ENCODE data around the gene SH3BGRL2. TPM values are rescaled to one million over a fixed set of nuclear protein-coding genes. Genes with fewer than 3 reads are reported as not detected.

SH3BGRL2 gene
- total RNA-seq, 2 donors from 2014 or later, result 95.4 to 145 TPM

GRCh38 chr6:79666634-79667033 is 35.5 kb downstream of the SH3BGRL2 start:
- Histone ChIP-seq H3K9me3 (no peaks in the 10 kb centered on the region), H3K27ac (no peak overlapping the region), H3K9ac (ENCODE audit: low read depth in 2 of 2, low read length in 2 of 2) (no peak overlapping the region), H3K4me1 (no peaks in the 10 kb centered on the region), H3K27me3 (no peaks in the 10 kb centered on the region), H3K4me3 (no peak overlapping the region), H3K36me3 (no peaks in the 10 kb centered on the region)
- no peak for TF ChIP-seq CTCF (IDR thresholded peaks at IDR 0.05)
- no peak for DNase-seq
- intact Hi-C loops (cut with DNase I), result no loop called here

GRCh38 chr6:79668381-79668780 is 37.3 kb downstream of the SH3BGRL2 start:
- intact Hi-C loops (cut with DNase I), result no loop called here

DNA sequence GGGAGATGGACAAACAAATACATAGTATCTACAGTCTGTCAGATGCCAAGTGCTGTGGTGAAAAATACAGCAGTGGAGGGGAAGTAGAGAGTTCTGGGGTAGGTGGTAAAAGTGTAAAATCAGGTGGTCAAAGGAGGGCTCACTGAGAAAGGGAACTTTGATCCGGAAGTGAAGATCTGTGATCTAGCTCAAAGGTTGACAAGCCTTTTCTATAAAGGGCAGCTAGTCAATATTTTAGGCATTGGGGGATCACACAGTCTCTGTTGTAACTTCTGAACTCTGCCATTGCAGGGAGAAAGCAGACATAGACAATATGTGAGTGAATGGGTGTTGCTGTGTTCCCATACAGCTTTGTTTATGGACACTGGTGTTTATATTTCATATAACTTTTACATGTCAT is 38.6 kb downstream of the SH3BGRL2 start:
- no peak for TF ChIP-seq CTCF (IDR thresholded peaks at IDR 0.05)
- no peak overlapping the region for H3K9ac ChIP-seq (ENCODE audit: low read depth in 2 of 2, low read length in 2 of 2)
- no peaks in the 10 kb centered on the region for H3K4me1 ChIP-seq
- H3K27me3 ChIP-seq, result no peaks in the 10 kb centered on the region
- DNase-seq, result no peak
- no peak overlapping the region for H3K4me3 ChIP-seq
- intact Hi-C loops (cut with DNase I), result loop anchor here (5.0 kb wide), 2 partner anchors 37 to 97 kb away; partner anchors contain the start of gene SH3BGRL2
- no peaks in the 10 kb centered on the region for H3K9me3 ChIP-seq
- H3K36me3 ChIP-seq, result peaks cover 3% of the 10 kb centered on the region
- H3K27ac ChIP-seq, result no peak overlapping the region

More at GRCh38 chr6:79668381-79668780, 37.3 kb downstream of the SH3BGRL2 start:
- Histone ChIP-seq H3K4me3 (no peak overlapping the region), H3K27ac (peak overlapping the region; percentile 11), H3K9me3 (no peaks in the 10 kb centered on the region), H3K9ac (ENCODE audit: low read depth in 2 of 2, low read length in 2 of 2) (peak overlapping the region in 1 of 2 donors; percentile 26), H3K27me3 (no peaks in the 10 kb centered on the region), H3K4me1 (no peaks in the 10 kb centered on the region), H3K36me3 (no peaks in the 10 kb centered on the region)
- TF ChIP-seq CTCF (IDR thresholded peaks at IDR 0.05), result no peak
- no peak for DNase-seq

DNA sequence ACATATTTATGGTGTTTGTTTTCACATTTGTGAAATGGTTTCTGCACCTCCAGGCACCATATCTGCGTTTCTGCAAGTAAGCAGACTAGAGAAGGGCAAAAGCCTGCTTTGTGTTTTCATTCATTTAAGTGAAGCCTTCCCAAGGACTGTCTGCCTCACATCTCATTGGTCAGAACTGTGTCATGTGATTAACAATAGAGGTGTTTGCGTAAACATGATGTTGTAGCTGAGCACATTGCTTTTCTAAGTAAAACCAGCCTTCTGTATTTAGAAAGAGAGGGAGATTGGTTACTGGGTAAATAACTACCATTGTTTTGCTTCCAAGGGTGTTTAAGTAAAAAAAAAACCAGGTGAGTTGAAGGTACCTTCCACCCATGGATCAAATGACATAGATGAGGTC is 39.7 kb downstream of the SH3BGRL2 start:
- TF ChIP-seq CTCF (IDR thresholded peaks at IDR 0.05), result no peak
- intact Hi-C loops (cut with DNase I), result loop anchor here (5.0 kb wide), 2 partner anchors 38 to 98 kb away; partner anchors contain the start of gene SH3BGRL2
- no peaks in the 10 kb centered on the region for H3K4me1 ChIP-seq

GRCh38 chr6:79671600-79672266 is 40.6 kb downstream of the SH3BGRL2 start:
- no peaks in the 10 kb centered on the region for H3K4me1 ChIP-seq
- peaks cover 6% of the 10 kb centered on the region for H3K36me3 ChIP-seq
- no peak overlapping the region for H3K4me3 ChIP-seq
- H3K27ac ChIP-seq, result peak overlapping the region; percentile 77
- H3K9me3 ChIP-seq, result no peaks in the 10 kb centered on the region
- peak; percentile 90 for DNase-seq
- intact Hi-C loops (cut with DNase I), result loop anchor here (5.0 kb wide), 2 partner anchors 39 to 99 kb away; partner anchors contain the start of gene SH3BGRL2
- TF ChIP-seq CTCF (IDR thresholded peaks at IDR 0.05), result no peak
- peak overlapping the region in 1 of 2 donors; percentile 60 for H3K9ac ChIP-seq (ENCODE audit: low read depth in 2 of 2, low read length in 2 of 2)
- H3K27me3 ChIP-seq, result no peaks in the 10 kb centered on the region

More for the DNA sequence above, 39.7 kb downstream of the SH3BGRL2 start:
- H3K4me3 ChIP-seq, result no peak overlapping the region
- peak overlapping the region in 1 of 2 donors; percentile 6 for H3K9ac ChIP-seq (ENCODE audit: low read depth in 2 of 2, low read length in 2 of 2)
- H3K27me3 ChIP-seq, result no peaks in the 10 kb centered on the region
- H3K9me3 ChIP-seq, result no peaks in the 10 kb centered on the region
- peaks cover 6% of the 10 kb centered on the region for H3K36me3 ChIP-seq
- H3K27ac ChIP-seq, result peak overlapping the region; percentile 77
- DNase-seq, result no peak

Data from colonic mucosa (tissue), 4 donors.